ENCODE data around the gene SLC2A11.
"Not testable (repeated sequence)": the region's sequence is repeated elsewhere in the genome, so short reads cannot be mapped to it uniquely, and the experiment has no call there.

The SLC2A11 gene

GRCh38 chr22:23908587-23909205 is 51.0 kb downstream of the SLC2A11 start:
- no peak for DNase-seq
- TF ChIP-seq POLR2A (IDR thresholded peaks at IDR 0.05; ENCODE audit: low read length) = no peak
- TF ChIP-seq GATA1 (IDR thresholded peaks at IDR 0.05; ENCODE audit: low read depth, low read length) = no peak

DNA sequence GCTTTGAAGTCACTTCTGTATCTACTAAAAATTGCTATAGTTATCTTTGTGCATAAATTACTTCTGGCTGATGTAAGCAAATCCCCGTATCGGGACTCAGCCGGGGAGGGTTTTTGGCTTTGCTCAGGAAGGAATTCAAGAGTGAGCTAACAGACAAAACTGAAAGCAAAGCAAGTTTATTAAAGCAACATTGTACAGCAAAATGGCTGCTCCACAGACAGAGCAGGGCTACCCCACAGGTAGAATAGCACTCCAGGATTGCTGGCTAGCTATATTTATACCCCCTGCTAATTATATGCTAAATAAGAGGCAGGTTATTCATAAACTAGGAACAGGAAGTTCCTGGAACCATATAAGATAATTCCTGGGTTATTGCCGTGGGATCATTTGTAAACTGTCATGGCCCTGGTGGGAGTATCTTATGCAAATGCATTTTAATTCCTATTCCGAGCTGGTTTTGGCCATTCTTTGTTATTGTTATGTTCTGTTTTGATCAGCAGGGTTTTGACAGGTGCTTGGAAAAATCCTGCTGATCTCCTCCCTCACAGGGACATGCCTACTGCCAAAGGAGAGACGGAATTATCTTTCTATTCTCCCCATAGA is 51.7 kb downstream of the SLC2A11 start:
- TF ChIP-seq POLR2A (IDR thresholded peaks at IDR 0.05; ENCODE audit: low read length) (no peak), GATA1 (IDR thresholded peaks at IDR 0.05; ENCODE audit: low read depth, low read length) (no peak)
- no peak for DNase-seq

GRCh38 chr22:23910496-23911190 is 53.0 kb downstream of the SLC2A11 start:
- no peak for DNase-seq
- no peak for TF ChIP-seq GATA1 (IDR thresholded peaks at IDR 0.05; ENCODE audit: low read depth, low read length)
- TF ChIP-seq POLR2A (IDR thresholded peaks at IDR 0.05; ENCODE audit: low read length) = no peak

DNA sequence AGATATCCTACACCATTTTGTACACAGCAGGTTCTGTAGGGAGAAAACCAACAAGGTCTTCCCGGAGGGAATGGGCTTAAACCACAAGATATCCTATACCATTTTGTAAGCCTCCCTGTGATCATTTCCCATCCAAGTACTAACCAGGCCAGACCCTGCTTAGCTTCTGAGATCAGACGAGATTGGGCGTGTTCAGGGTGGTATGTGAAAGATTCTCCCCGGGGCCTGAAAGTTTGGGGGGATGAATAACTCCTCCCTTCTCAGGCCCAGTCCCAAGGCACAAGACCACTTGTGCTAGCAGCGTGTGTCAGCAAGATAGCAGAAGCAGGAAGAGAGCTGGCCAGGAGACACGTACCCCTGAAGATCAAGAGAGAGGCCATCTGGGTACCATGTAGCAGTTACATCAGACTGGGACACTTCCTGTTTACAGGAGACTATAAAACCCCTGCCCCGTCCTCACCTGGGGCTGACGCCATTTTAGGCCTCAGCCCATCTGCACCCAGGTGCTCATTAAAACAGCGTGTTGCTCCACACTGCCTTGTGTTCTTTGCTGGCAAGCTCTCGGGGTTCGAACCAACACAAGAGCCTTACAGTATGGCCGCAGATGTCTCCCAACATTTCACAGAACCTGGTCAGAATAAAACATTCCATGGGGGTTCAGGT is 53.8 kb downstream of the SLC2A11 start:
- TF ChIP-seq GATA1 (IDR thresholded peaks at IDR 0.05; ENCODE audit: low read depth, low read length) (no peak), POLR2A (IDR thresholded peaks at IDR 0.05; ENCODE audit: low read length) (no peak)
- DNase-seq = no peak

- TF ChIP-seq GATA1 (IDR thresholded peaks at IDR 0.05; ENCODE audit: low read depth, low read length) (no peak), POLR2A (IDR thresholded peaks at IDR 0.05; ENCODE audit: low read length) (no peak)
Measured at GRCh38 chr22:23912293-23912903, 54.7 kb downstream of the SLC2A11 start.

GRCh38 chr22:23913306-23913660 is 55.6 kb downstream of the SLC2A11 start:
- no peak for TF ChIP-seq GATA1 (IDR thresholded peaks at IDR 0.05; ENCODE audit: low read depth, low read length)
- TF ChIP-seq POLR2A (IDR thresholded peaks at IDR 0.05; ENCODE audit: low read length) = no peak
- DNase-seq = no peak

More at GRCh38 chr22:23912293-23912903, 54.7 kb downstream of the SLC2A11 start:
- DNase-seq = no peak

GRCh38 chr22:23913661-23914353 is 56.1 kb downstream of the SLC2A11 start:
- TF ChIP-seq GATA1 (IDR thresholded peaks at IDR 0.05; ENCODE audit: low read depth, low read length) = no peak
- peak; percentile 94 for TF ChIP-seq POLR2A (IDR thresholded peaks at IDR 0.05; ENCODE audit: low read length)
- DNase-seq = peak; percentile 97 to 98

DNA sequence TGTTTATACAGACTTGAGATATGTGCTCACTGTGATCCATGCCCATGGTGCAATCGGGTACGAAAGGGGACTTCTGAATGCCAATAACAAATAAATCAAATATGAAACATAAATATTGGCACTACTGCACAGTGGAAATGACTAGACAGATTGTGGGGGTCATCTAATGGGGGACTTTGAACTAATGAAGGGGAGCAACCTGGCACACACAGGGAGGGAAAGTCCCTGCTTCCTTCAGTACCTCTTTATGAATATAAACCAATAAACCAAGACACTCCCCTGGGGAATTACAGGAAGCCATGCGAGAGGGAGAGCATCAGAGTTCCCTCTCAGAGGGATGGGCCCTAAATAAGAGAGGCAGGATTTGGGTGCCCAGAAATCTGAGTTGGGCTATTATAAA is 57.6 kb downstream of the SLC2A11 start:
- no peak for DNase-seq
- TF ChIP-seq POLR2A (IDR thresholded peaks at IDR 0.05; ENCODE audit: low read length) (no peak), GATA1 (IDR thresholded peaks at IDR 0.05; ENCODE audit: low read depth, low read length) (no peak)

- DNase-seq = not testable (repeated sequence)
Measured at GRCh38 chr22:23920267-23920611, 62.6 kb downstream of the SLC2A11 start.

DNA sequence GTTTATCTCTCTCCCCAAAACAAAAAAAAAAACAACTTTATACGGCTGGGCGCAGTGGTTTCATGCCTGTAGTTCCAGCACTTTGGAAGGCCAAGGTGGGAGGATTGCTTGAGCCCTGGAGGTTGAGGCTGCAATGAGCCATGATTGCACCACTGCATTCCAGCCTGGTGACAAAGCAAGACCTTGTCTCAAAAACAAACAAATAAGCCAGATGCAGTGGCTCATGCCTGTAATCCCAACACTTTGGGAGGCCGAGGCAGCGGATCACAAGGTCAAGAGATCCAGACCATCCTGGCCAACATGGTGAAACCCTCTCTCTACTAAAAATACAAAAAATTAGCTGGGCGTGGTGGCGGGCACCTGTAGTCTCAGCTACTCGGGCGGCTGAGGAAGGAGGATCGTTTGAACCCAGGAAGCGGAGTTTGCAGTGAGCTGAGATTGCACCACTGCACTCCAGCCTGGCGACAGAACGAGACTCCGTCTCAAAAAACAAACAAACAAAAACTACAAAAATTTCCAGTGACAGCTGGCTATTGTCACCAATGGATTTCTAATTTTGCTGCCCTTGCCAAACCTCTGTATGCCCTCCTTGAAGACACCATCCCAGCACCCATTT is 64.0 kb downstream of the SLC2A11 start:
- DNase-seq = not testable (repeated sequence)

GRCh38 chr22:23922921-23923320 is 65.2 kb downstream of the SLC2A11 start:
- TF ChIP-seq GATA1 (IDR thresholded peaks at IDR 0.05; ENCODE audit: low read depth, low read length) (no peak), POLR2A (IDR thresholded peaks at IDR 0.05; ENCODE audit: low read length) (no peak)
- no peak for DNase-seq

GRCh38 chr22:23925020-23925606 is 67.4 kb downstream of the SLC2A11 start:
- TF ChIP-seq POLR2A (IDR thresholded peaks at IDR 0.05; ENCODE audit: low read length) (no peak), GATA1 (IDR thresholded peaks at IDR 0.05; ENCODE audit: low read depth, low read length) (no peak)
- DNase-seq = peak; percentile 19 to 33

DNA sequence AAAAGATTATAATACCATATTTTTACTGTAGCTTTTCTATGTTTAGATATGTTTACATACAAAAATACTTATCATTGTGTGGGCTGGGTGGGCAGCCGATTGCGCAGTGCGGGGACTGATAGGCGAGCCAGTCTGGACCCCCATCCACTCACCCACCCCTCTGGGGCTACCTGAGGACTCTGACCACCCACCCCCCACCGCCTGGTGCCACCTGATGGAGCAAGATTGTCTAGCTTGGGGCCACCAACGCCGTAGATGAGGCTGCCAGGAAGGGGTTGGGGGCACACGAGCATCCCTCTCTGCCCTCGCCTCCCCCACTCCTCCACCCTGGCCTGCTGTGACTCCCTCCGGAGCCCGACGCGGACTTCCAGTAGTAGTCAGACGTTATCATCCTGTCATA is 68.9 kb downstream of the SLC2A11 start:
- TF ChIP-seq POLR2A (IDR thresholded peaks at IDR 0.05; ENCODE audit: low read length) = no peak
- TF ChIP-seq GATA1 (IDR thresholded peaks at IDR 0.05; ENCODE audit: low read depth, low read length) = no peak
- no peak for DNase-seq
